CD4-positive, alpha-beta T cell (primary cell): ENCODE results near the gene ADGRD1. TPM values are rescaled to one million over a fixed set of nuclear protein-coding genes. Genes with fewer than 3 reads are reported as not detected.
"Not testable (repeated sequence)": the region's sequence is repeated elsewhere in the genome, so short reads cannot be mapped to it uniquely, and the experiment has no call there.

ENCODE experiments used
- ATAC-seq: fragments of 200-7000 bp; cut with Tn5 transposase; one replicate; pipeline ENCODE4 v1.10.0; 2022; ENCODE audit warnings: mild to moderate bottlenecking; ENCODE audit not compliant: poor library complexity
- CTCF ChIA-PET: fragments of 350-600 bp; sonication (Branson Sonifier 250); formaldehyde crosslinking; loops from one replicate; lab custom pipeline; 2021; ENCODE audit warnings: antibody characterized with exemption, inconsistent platforms; lab: Charles Lee
- POLR2A ChIA-PET: fragments of 350-600 bp; sonication (Branson Sonifier 250); formaldehyde crosslinking; loops from one replicate; lab custom pipeline; 2021; ENCODE audit warnings: antibody characterized with exemption, inconsistent platforms; lab: Charles Lee
- DNase-seq, 14 experiments: peaks; one replicate each; pipeline ENCODE4 v3.0.0-alpha.2; 2013 to 2020; ENCODE audit warnings: mixed read lengths in 2 of 14
- H3K27ac ChIP-seq, 2 donors: one replicate each; pipeline versions ENCODE4 v1.5.1 to v1.7.0; 2013; ENCODE audit warnings: low read length in 2 of 2, low read depth in 1 of 2, mild to moderate bottlenecking in 1 of 2
- H3K27me3 ChIP-seq, 2 experiments: 1 replicate in 1 of 2; 2 replicates in 1 of 2; pipeline versions ENCODE4 v1.6.1 to v1.7.0; 2013; ENCODE audit warnings: low read length in 2 of 2, control low read depth in 1 of 2, mild to moderate bottlenecking in 1 of 2, moderate library complexity in 1 of 2; ENCODE audit not compliant: insufficient read depth in 2 of 2, control insufficient read depth in 1 of 2
- H3K36me3 ChIP-seq: one replicate; pipeline ENCODE4 v1.6.1; 2013; ENCODE audit warnings: low read length, control low read depth; ENCODE audit not compliant: insufficient read depth
- H3K4me1 ChIP-seq: one replicate; pipeline ENCODE4 v1.6.1; 2013; ENCODE audit warnings: low read length, control low read depth; ENCODE audit not compliant: insufficient read depth
- H3K4me3 ChIP-seq: one replicate; pipeline ENCODE4 v1.5.1; 2013; ENCODE audit warnings: mild to moderate bottlenecking, low read length, moderate library complexity
- H3K9me3 ChIP-seq, 2 experiments: 1 replicate in 1 of 2; 2 replicates in 1 of 2; pipeline versions ENCODE4 v1.6.1 to v1.7.0; 2013; ENCODE audit warnings: low read length in 2 of 2, mild to moderate bottlenecking in 2 of 2, control low read depth in 1 of 2, moderate library complexity in 1 of 2; ENCODE audit not compliant: control insufficient read depth in 1 of 2, insufficient read depth in 1 of 2
- H3K27ac Mint-ChIP-seq: one replicate; pipeline ENCODE4 v1.8.0; 2020; ENCODE audit warnings: mixed read lengths
- H3K27me3 Mint-ChIP-seq: one replicate; pipeline ENCODE4 v1.8.0; 2021; ENCODE audit warnings: mixed read lengths
- H3K36me3 Mint-ChIP-seq: one replicate; pipeline ENCODE4 v1.8.0; 2021; ENCODE audit warnings: low read depth, mixed read lengths
- H3K4me1 Mint-ChIP-seq: one replicate; pipeline ENCODE4 v1.8.0; 2021; ENCODE audit warnings: low read depth, mixed read lengths
- H3K4me3 Mint-ChIP-seq: one replicate; pipeline ENCODE4 v1.8.0; 2020; ENCODE audit warnings: mild to moderate bottlenecking, mixed read lengths
- H3K9me3 Mint-ChIP-seq: one replicate; pipeline ENCODE4 v1.8.0; 2020; ENCODE audit warnings: mixed read lengths
- intact Hi-C, 2 experiments: fragments of 100-400 bp; cut with DNase I in 1 of 2; cut with micrococcal nuclease in 1 of 2; formaldehyde crosslinking; loops; one replicate each; pipeline versions ENCODE4 v1.15.1 to v1.9.0; 2023 to 2025; cut with DNase I, micrococcal nuclease
- total RNA-seq, 174 experiments: library from RNA in 2 of 174; stranded (reverse) in 2 of 174; gene quantifications; one replicate each; pipeline ENCODE4 v1.2.3 and lab custom pipeline; 2021 to 2026
- TF ChIP-seq, protein P1 (sequence below): fragments of 200-600 bp; IDR thresholded peaks from one replicate; pipeline ENCODE4 v1.8.0; 2022; ENCODE audit warnings: antibody characterized with exemption, mild to moderate bottlenecking

The ADGRD1 gene
- total RNA-seq, 2 experiments from 2014 or later, result 0.22 TPM; not detected in 1

DNA sequence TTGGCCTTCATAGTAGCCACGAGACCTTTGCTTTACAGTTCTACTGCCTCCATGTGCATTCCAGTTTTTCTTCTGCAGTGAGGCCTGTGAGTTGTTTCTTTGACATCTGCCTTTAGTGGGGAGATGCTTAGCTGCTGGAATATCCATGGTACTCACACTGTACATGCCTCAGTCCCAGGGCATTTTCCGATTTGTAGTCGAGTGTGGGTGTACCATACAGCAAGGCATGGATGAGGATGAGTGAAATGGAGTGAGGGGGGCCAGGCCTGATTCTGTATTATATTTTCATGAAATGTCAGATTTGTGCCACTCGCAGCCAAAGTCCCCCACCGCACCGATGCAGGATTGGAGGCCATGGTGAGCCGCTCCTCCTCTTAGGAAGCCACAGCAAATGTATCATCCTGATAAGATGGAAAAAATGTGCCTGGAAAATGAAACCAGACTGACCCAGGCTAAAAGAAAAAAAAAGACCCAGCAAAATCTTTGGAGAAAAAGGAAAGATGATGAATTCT, 173.0 kb downstream of the ADGRD1 start:
- DNase-seq (no peak), ATAC-seq (no peak)
- no peaks in the 10 kb centered on the region for H3K36me3 ChIP-seq
- CTCF ChIA-PET, result no interaction called here
- POLR2A ChIA-PET, result no interaction called here
- no peaks in the 10 kb centered on the region for H3K27me3 Mint-ChIP-seq
- H3K27ac ChIP-seq, result no peak overlapping the region
- H3K4me3 Mint-ChIP-seq, result no peak overlapping the region
- intact Hi-C loops, result no loop called here
- H3K9me3 Mint-ChIP-seq, result no peaks in the 10 kb centered on the region
- no peaks in the 10 kb centered on the region for H3K9me3 ChIP-seq
- no peaks in the 10 kb centered on the region for H3K4me1 ChIP-seq
- no peaks in the 10 kb centered on the region for H3K4me1 Mint-ChIP-seq
- TF ChIP-seq, protein P1, sequence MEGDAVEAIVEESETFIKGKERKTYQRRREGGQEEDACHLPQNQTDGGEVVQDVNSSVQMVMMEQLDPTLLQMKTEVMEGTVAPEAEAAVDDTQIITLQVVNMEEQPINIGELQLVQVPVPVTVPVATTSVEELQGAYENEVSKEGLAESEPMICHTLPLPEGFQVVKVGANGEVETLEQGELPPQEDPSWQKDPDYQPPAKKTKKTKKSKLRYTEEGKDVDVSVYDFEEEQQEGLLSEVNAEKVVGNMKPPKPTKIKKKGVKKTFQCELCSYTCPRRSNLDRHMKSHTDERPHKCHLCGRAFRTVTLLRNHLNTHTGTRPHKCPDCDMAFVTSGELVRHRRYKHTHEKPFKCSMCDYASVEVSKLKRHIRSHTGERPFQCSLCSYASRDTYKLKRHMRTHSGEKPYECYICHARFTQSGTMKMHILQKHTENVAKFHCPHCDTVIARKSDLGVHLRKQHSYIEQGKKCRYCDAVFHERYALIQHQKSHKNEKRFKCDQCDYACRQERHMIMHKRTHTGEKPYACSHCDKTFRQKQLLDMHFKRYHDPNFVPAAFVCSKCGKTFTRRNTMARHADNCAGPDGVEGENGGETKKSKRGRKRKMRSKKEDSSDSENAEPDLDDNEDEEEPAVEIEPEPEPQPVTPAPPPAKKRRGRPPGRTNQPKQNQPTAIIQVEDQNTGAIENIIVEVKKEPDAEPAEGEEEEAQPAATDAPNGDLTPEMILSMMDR, result no peak
- no peaks in the 10 kb centered on the region for H3K36me3 Mint-ChIP-seq
- H3K27ac Mint-ChIP-seq, result no peak overlapping the region
- no peak overlapping the region for H3K4me3 ChIP-seq
- no peaks in the 10 kb centered on the region for H3K27me3 ChIP-seq

DNA sequence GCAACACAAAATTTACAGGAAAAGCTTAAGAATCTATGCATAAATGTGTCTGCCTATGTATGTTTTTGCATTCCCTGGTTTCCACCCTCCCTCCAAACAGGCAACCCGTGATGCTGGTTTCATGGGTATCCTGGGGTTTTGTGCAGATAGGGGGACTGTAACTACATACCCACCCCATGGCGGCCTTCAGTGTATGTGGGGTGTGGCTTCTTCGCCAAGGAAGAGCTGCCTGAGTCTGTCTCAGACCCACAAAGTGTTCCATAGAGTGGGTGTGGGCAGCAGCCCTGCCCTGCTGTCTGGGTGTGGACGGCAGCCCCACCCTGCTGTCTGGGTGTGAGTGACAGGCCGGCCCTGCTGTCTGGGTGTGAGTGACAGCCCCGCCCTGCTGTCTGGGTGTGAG, 174.8 kb downstream of the ADGRD1 start:
- intact Hi-C loops, result no loop called here
- peak in 1 of 14 experiments; percentile 8 for DNase-seq
- H3K36me3 Mint-ChIP-seq, result no peaks in the 10 kb centered on the region
- H3K27me3 Mint-ChIP-seq, result no peaks in the 10 kb centered on the region
- H3K36me3 ChIP-seq, result no peaks in the 10 kb centered on the region
- H3K27ac Mint-ChIP-seq, result no peak overlapping the region
- TF ChIP-seq, protein P1, result no peak
- H3K9me3 ChIP-seq, result no peaks in the 10 kb centered on the region
- H3K4me3 Mint-ChIP-seq, result no peak overlapping the region
- no peaks in the 10 kb centered on the region for H3K9me3 Mint-ChIP-seq
- H3K4me1 Mint-ChIP-seq, result no peaks in the 10 kb centered on the region
- H3K27me3 ChIP-seq, result no peaks in the 10 kb centered on the region
- peaks cover 6% of the 10 kb centered on the region for H3K4me1 ChIP-seq
- POLR2A ChIA-PET, result no interaction called here
- ATAC-seq, result no peak
- no peak overlapping the region for H3K4me3 ChIP-seq
- no peak overlapping the region for H3K27ac ChIP-seq
- CTCF ChIA-PET, result no interaction called here

DNA sequence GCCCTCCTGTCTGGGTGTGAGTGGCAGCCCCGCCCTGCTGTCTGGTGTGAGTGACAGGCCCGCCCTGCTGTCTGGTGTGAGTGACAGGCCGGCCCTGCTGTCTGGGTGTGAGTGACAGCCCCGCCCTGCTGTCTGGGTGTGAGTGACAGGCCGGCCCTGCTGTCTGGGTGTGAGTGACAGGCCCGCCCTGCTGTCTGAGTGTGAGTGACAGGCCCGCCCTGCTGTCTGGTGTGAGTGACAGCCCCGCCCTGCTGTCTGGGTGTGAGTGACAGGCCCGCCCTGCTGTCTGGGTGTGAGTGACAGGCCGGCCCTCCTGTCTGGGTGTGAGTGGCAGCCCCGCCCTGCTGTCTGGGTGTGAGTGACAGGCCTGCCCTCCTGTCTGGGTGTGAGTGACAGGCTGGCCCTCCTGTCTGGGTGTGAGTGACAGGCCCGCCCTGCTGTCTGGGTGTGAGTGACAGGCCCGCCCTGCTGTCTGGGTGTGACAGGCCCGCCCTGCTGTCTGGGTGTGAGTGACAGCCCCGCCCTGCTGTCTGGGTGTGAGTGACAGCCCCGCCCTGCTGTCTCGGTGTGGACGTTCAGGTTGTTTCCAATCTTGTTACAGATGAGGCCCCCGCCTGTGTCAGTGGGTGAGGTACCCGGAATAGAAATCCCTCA, 175.4 kb downstream of the ADGRD1 start:
- intact Hi-C loops, H3K4me3 Mint-ChIP-seq, H3K27me3 Mint-ChIP-seq, POLR2A ChIA-PET, CTCF ChIA-PET, ATAC-seq, H3K4me1 ChIP-seq, H3K27ac ChIP-seq, H3K27me3 ChIP-seq, H3K9me3 ChIP-seq, H3K4me1 Mint-ChIP-seq, H3K36me3 Mint-ChIP-seq, H3K4me3 ChIP-seq, H3K27ac Mint-ChIP-seq, H3K36me3 ChIP-seq, DNase-seq, H3K9me3 Mint-ChIP-seq: not testable (repeated sequence)

DNA sequence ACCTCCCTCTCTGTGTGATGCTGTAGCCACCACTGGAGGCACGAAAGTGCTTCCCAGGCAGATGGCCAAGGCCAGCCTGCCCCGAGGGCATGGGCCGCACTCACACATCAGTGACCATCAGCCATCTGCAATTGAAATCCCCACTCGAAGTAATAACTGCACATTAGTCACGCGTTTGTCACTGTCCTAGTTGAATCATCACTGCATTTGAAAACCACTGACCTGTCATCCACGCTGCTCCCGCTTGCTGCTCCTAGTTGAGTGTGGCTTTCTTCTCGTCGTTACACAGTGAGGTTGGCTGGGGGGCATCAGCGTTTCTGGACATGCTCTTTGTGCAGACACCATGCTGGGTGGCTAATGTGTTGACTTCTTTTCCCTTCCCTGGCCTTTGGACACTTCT, 176.1 kb downstream of the ADGRD1 start:
- TF ChIP-seq, protein P1, result no peak
- H3K27ac Mint-ChIP-seq, result no peak overlapping the region
- no peaks in the 10 kb centered on the region for H3K27me3 ChIP-seq
- no peaks in the 10 kb centered on the region for H3K27me3 Mint-ChIP-seq
- DNase-seq (peak in 1 of 14 experiments; percentile 5), ATAC-seq (no peak)
- POLR2A ChIA-PET, result no interaction called here
- no peaks in the 10 kb centered on the region for H3K36me3 Mint-ChIP-seq
- H3K4me3 Mint-ChIP-seq, result no peak overlapping the region
- no peaks in the 10 kb centered on the region for H3K36me3 ChIP-seq
- no peak overlapping the region for H3K27ac ChIP-seq
- CTCF ChIA-PET, result no interaction called here
- intact Hi-C loops, result loop anchor here in 1 of 2 experiments (5.0 kb wide), 1 partner anchor 368 kb away; no protein-coding TSS in a partner anchor
- H3K9me3 Mint-ChIP-seq, result no peaks in the 10 kb centered on the region
- no peaks in the 10 kb centered on the region for H3K4me1 Mint-ChIP-seq
- no peak overlapping the region for H3K4me3 ChIP-seq
- peaks cover 6% of the 10 kb centered on the region for H3K4me1 ChIP-seq
- no peaks in the 10 kb centered on the region for H3K9me3 ChIP-seq
